ENCODE measurements around the gene INPP4B. TPM values are rescaled to one million over a fixed set of nuclear protein-coding genes. Genes with fewer than 3 reads are reported as not detected.

INPP4B gene
- total RNA-seq, 1 experiment from 2014 or later: 0.07 TPM

- no peak overlapping the region for H2BK20ac ChIP-seq (ENCODE audit: low read depth, low read length, poor library complexity, severe bottlenecking)
- H3K27ac ChIP-seq (ENCODE audit: insufficient read length, low read depth, low read length): no peak overlapping the region
- H3K27ac Mint-ChIP-seq: no peak overlapping the region
- peaks cover 4 to 14% of the 10 kb centered on the region in 2 experiments; a peak in 3 of 4 replicates for H3K4me1 Mint-ChIP-seq
- H4K91ac ChIP-seq (ENCODE audit: insufficient read length, low read depth, low read length): no peak overlapping the region
- peaks cover 16% of the 10 kb centered on the region for H3K23me2 ChIP-seq (ENCODE audit: insufficient read length, low read depth, low read length, poor library complexity, severe bottlenecking)
- H3K4me3 Mint-ChIP-seq: peak overlapping the region; percentile 74 to 90
- H3K18ac ChIP-seq (ENCODE audit: insufficient read length, low read depth, low read length): no peak overlapping the region
- H3K4me2 ChIP-seq (ENCODE audit: insufficient read depth, insufficient read length, low read length): peak overlapping the region; percentile 52
- H3K23ac ChIP-seq (ENCODE audit: insufficient read length, low read depth, low read length): no peak overlapping the region
- no peaks in the 10 kb centered on the region for H3K79me1 ChIP-seq (ENCODE audit: insufficient read depth, low read depth, low read length, poor library complexity, severe bottlenecking)
- no peaks in the 10 kb centered on the region for H3K4me1 ChIP-seq (ENCODE audit: insufficient read depth, low read length)
- H2BK120ac ChIP-seq (ENCODE audit: low read depth, low read length, poor library complexity, severe bottlenecking): no peak overlapping the region
- H4K5ac ChIP-seq (ENCODE audit: insufficient read length, low read depth, low read length): no peak overlapping the region
- no peaks in the 10 kb centered on the region for H3K79me2 ChIP-seq (ENCODE audit: insufficient read depth, low read length)
- H3K56ac ChIP-seq (ENCODE audit: insufficient read length, low read depth, low read length): no peak overlapping the region
- peaks cover 63% of the 10 kb centered on the region for H3K27me3 Mint-ChIP-seq (ENCODE audit: low read depth)
- H3K14ac ChIP-seq (ENCODE audit: insufficient read depth, low read length): no peak overlapping the region
- H3K9me3 ChIP-seq (ENCODE audit: control insufficient read depth, low read depth, low read length): no peaks in the 10 kb centered on the region
- peak; percentile 69 for TF ChIP-seq CTCF (conservative IDR thresholded peaks at IDR 0.05)
- no peak overlapping the region for H3K4ac ChIP-seq (ENCODE audit: low read depth, low read length)
- no peak overlapping the region for H2BK12ac ChIP-seq (ENCODE audit: insufficient read length, low read depth, low read length)
- peak; percentile 70 for DNase-seq
- no peaks in the 10 kb centered on the region for H4K20me1 ChIP-seq (ENCODE audit: control insufficient read depth, insufficient read depth, insufficient read length)
- H3K27me3 ChIP-seq (ENCODE audit: insufficient read depth, low read length): peaks cover 25% of the 10 kb centered on the region; the same call in 1 of the 2 replicates
- no peak overlapping the region for H3T11ph ChIP-seq (ENCODE audit: low read length)
- H2AK5ac ChIP-seq (ENCODE audit: insufficient read length, low read length): no peak overlapping the region
- H2BK15ac ChIP-seq (ENCODE audit: low read depth, low read length): no peak overlapping the region
- no peaks in the 10 kb centered on the region for H3K9me3 Mint-ChIP-seq
- H2BK5ac ChIP-seq (ENCODE audit: insufficient read length, low read length): no peak overlapping the region
- no peak overlapping the region for H3K9ac ChIP-seq (ENCODE audit: extremely low read depth, insufficient read length, low read length)
- no CpG with 5 or more reads among the region's 50 CpGs for WGBS (ENCODE audit: extremely low coverage, insufficient read length, low lambda C conversion rate)
- H2AFZ ChIP-seq (ENCODE audit: low read length): no peak overlapping the region
- no peak overlapping the region for H4K8ac ChIP-seq (replicated peaks; ENCODE audit: insufficient read length, low read depth, low read length)
- no peaks in the 10 kb centered on the region for H3K36me3 Mint-ChIP-seq (ENCODE audit: insufficient read depth in 1 of 3, low read depth in 3 of 3)
Measured at GRCh38 chr4:142846729-142847596, 862 bp upstream of the INPP4B start.

All from H9 (cell line).